ENCODE results near the gene ADGRE1. TPM values are rescaled to one million over a fixed set of nuclear protein-coding genes. Genes with fewer than 3 reads are reported as not detected.

The ADGRE1 gene
- total and polyA plus RNA-seq, 4 donors = 0.39 to 16.2 (median 1.8) TPM

- 68% methylated on average over 5 of the region's 5 CpGs for WGBS
- Histone ChIP-seq H3K9ac (ENCODE audit: low read depth in 1 of 2, low read length in 2 of 2) (no peak overlapping the region), H3K4me3 (ENCODE audit: low read depth in 1 of 3, low read length in 3 of 3) (no peak overlapping the region), H3K27ac (ENCODE audit: low read depth in 1 of 2, low read length in 2 of 2) (no peak overlapping the region), H3K4me1 (ENCODE audit: control insufficient read depth in 4 of 4, insufficient read depth in 4 of 4, low read length in 3 of 4) (no peaks in the 10 kb centered on the region), H3K9me3 (ENCODE audit: control insufficient read depth in 4 of 4, low read length in 3 of 4) (peaks cover 0 to 4% (median 3%) of the 10 kb centered on the region in 4 donors), H3K36me3 (ENCODE audit: control insufficient read depth in 4 of 4, insufficient read depth in 3 of 4, low read depth in 1 of 4, low read length in 3 of 4) (no peaks in the 10 kb centered on the region), H3K27me3 (ENCODE audit: control insufficient read depth in 4 of 4, insufficient read depth in 4 of 4, low read length in 3 of 4) (no peaks in the 10 kb centered on the region)
- no peak for DNase-seq (ENCODE audit: low spot score)
- TF ChIP-seq TAF1 (conservative IDR thresholded peaks at IDR 0.05) (no peak), FOXA1 (IDR thresholded peaks at IDR 0.05) (no peak), EGR1 (IDR thresholded peaks at IDR 0.05; ENCODE audit: low read depth in 2 of 2) (no peak), RXRA (IDR thresholded peaks at IDR 0.05) (no peak), HNF4G (IDR thresholded peaks at IDR 0.05) (no peak), CTCF (IDR thresholded peaks at IDR 0.05; ENCODE audit: low read depth, low read length, missing input control) (no peak), NR2F2 (IDR thresholded peaks at IDR 0.05) (no peak), HNF4A (conservative IDR thresholded peaks at IDR 0.05) (no peak), RAD21 (IDR thresholded peaks at IDR 0.05) (no peak), FOXA2 (IDR thresholded peaks at IDR 0.05) (no peak), REST (IDR thresholded peaks at IDR 0.05) (no peak), YY1 (IDR thresholded peaks at IDR 0.05) (no peak), SP1 (IDR thresholded peaks at IDR 0.05) (no peak), JUND (IDR thresholded peaks at IDR 0.05) (no peak), ZBTB33 (IDR thresholded peaks at IDR 0.05) (no peak)
Measured at GRCh38 chr19:6935618-6936017, 48.2 kb downstream of the ADGRE1 start.

GRCh38 chr19:6945733-6946132, 58.4 kb downstream of the ADGRE1 start:
- H3K27ac ChIP-seq (ENCODE audit: low read depth in 1 of 2, low read length in 2 of 2) = no peak overlapping the region
- no peaks in the 10 kb centered on the region for H3K27me3 ChIP-seq (ENCODE audit: control insufficient read depth in 4 of 4, insufficient read depth in 4 of 4, low read length in 3 of 4)
- H3K9me3 ChIP-seq (ENCODE audit: control insufficient read depth in 4 of 4, low read length in 3 of 4) = no peaks in the 10 kb centered on the region
- H3K4me3 ChIP-seq (ENCODE audit: low read depth in 1 of 3, low read length in 3 of 3) = no peak overlapping the region
- no peaks in the 10 kb centered on the region for H3K4me1 ChIP-seq (ENCODE audit: control insufficient read depth in 4 of 4, insufficient read depth in 4 of 4, low read length in 3 of 4)
- H3K9ac ChIP-seq (ENCODE audit: low read depth in 1 of 2, low read length in 2 of 2) = no peak overlapping the region
- WGBS = 48% methylated on average over 3 of the region's 3 CpGs
- H3K36me3 ChIP-seq (ENCODE audit: control insufficient read depth in 4 of 4, insufficient read depth in 3 of 4, low read depth in 1 of 4, low read length in 3 of 4) = no peaks in the 10 kb centered on the region
- DNase-seq (ENCODE audit: low spot score) = no peak
- TF ChIP-seq YY1 (IDR thresholded peaks at IDR 0.05) (no peak), ATF3 (IDR thresholded peaks at IDR 0.05) (no peak), HNF4G (IDR thresholded peaks at IDR 0.05) (no peak), TAF1 (conservative IDR thresholded peaks at IDR 0.05) (no peak), GABPA (IDR thresholded peaks at IDR 0.05 in 1 of 2, conservative IDR thresholded peaks at IDR 0.05 in 1 of 2) (no peak), JUND (IDR thresholded peaks at IDR 0.05) (no peak), SP1 (IDR thresholded peaks at IDR 0.05) (no peak), MAX (IDR thresholded peaks at IDR 0.05) (no peak), NR2F2 (IDR thresholded peaks at IDR 0.05) (no peak), CTCF (IDR thresholded peaks at IDR 0.05; ENCODE audit: low read depth, low read length, missing input control) (no peak), ZBTB33 (IDR thresholded peaks at IDR 0.05) (no peak), FOXA2 (IDR thresholded peaks at IDR 0.05) (no peak), EGR1 (IDR thresholded peaks at IDR 0.05; ENCODE audit: low read depth in 2 of 2) (no peak), RAD21 (IDR thresholded peaks at IDR 0.05) (no peak), FOXA1 (IDR thresholded peaks at IDR 0.05) (no peak), HNF4A (conservative IDR thresholded peaks at IDR 0.05) (no peak), RXRA (IDR thresholded peaks at IDR 0.05) (no peak)
